MCF 10A (cell line): Measurements from ENCODE around the gene COL16A1. TPM values are rescaled to one million over a fixed set of nuclear protein-coding genes. Genes with fewer than 3 reads are reported as not detected.
A peak's percentile ranks its signal among the peaks of the same experiment; 100 is the strongest.

Source experiments
- BruUV-seq: library from RNA; stranded (reverse); fragments of 400-500 nt; replicated peaks from 2 replicates; lab custom pipeline; 2021; lab: Mats Ljungman, UMichigan
- CTCF ChIA-PET: fragments of 300-600 bp; sonication (Branson Sonifier 250); formaldehyde crosslinking; extraction: SDS; loops from one replicate; lab custom pipeline; 2021; ENCODE audit warnings: antibody characterized with exemption, inconsistent platforms; lab: Yijun Ruan, JAX
- POLR2A ChIA-PET: fragments of 300-600, 350-650 bp; sonication (Branson Sonifier 250); formaldehyde crosslinking; extraction: SDS; loops from one replicate; lab custom pipeline; 2020; ENCODE audit warnings: antibody characterized with exemption, inconsistent platforms; lab: Yijun Ruan, JAX
- DNase-seq: peaks from one replicate; pipeline ENCODE4 v3.0.0-alpha.2; 2018; ENCODE audit not compliant: unreplicated experiment
- H3K27ac Mint-ChIP-seq: one replicate; pipeline ENCODE4 v1.8.0; 2022; ENCODE audit warnings: mild to moderate bottlenecking, low read depth, mixed read lengths; ENCODE audit not compliant: unreplicated experiment
- H3K27me3 Mint-ChIP-seq: one replicate; pipeline ENCODE4 v1.8.0; 2022; ENCODE audit warnings: mixed read lengths; ENCODE audit not compliant: insufficient read depth, unreplicated experiment
- H3K36me3 Mint-ChIP-seq: one replicate; pipeline ENCODE4 v1.8.0; 2022; ENCODE audit warnings: mild to moderate bottlenecking, moderate library complexity, mixed read lengths; ENCODE audit not compliant: insufficient read depth, unreplicated experiment
- H3K4me1 Mint-ChIP-seq: one replicate; pipeline ENCODE4 v1.8.0; 2022; ENCODE audit warnings: mixed read lengths; ENCODE audit not compliant: insufficient read depth, unreplicated experiment
- H3K4me3 Mint-ChIP-seq: one replicate; pipeline ENCODE4 v1.8.0; 2022; ENCODE audit warnings: mild to moderate bottlenecking, moderate library complexity, mixed read lengths; ENCODE audit not compliant: unreplicated experiment
- H3K9me3 Mint-ChIP-seq: one replicate; pipeline ENCODE4 v1.8.0; 2022; ENCODE audit warnings: mixed read lengths; ENCODE audit not compliant: unreplicated experiment
- intact Hi-C: fragments of 100-400 bp; cut with micrococcal nuclease; formaldehyde crosslinking; loops from 2 replicates; pipeline ENCODE4 v1.14.1; 2022
- total RNA-seq: library from RNA; stranded (reverse); gene quantifications from 2 replicates; pipeline ENCODE4 v1.2.3, GENCODE V29; 2022
- TF ChIP-seq, protein P1 (sequence below): fragments of 200-600 bp; IDR thresholded peaks from one replicate; pipeline ENCODE4 v1.8.0; 2022; ENCODE audit warnings: antibody characterized with exemption, mild to moderate bottlenecking; ENCODE audit not compliant: unreplicated experiment

The COL16A1 gene
- total RNA-seq, 1 experiment from 2014 or later, result 42.1 TPM

DNA sequence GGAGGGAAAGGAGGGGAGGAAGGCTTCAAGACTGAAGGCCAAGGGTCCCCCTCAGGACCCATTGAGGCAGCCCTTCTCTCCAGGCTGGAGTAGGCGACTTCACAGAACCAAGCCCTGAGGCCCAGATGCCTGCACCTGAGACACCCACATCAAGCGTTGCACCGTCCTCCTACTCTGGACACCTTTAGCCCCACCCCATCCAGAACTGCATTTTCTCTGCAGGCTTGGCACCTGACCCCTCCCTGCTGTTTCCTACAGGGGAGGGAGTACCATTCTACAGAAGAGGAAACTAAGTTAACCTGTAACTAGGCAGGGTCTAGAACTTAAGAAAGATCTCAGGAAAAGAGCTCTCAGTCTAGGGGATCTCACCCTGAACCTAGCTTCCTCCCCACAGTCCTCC lies 71.2 kb downstream of the COL16A1 start:
- H3K4me1 Mint-ChIP-seq, result peaks cover 21% of the 10 kb centered on the region
- TF ChIP-seq, protein P1, sequence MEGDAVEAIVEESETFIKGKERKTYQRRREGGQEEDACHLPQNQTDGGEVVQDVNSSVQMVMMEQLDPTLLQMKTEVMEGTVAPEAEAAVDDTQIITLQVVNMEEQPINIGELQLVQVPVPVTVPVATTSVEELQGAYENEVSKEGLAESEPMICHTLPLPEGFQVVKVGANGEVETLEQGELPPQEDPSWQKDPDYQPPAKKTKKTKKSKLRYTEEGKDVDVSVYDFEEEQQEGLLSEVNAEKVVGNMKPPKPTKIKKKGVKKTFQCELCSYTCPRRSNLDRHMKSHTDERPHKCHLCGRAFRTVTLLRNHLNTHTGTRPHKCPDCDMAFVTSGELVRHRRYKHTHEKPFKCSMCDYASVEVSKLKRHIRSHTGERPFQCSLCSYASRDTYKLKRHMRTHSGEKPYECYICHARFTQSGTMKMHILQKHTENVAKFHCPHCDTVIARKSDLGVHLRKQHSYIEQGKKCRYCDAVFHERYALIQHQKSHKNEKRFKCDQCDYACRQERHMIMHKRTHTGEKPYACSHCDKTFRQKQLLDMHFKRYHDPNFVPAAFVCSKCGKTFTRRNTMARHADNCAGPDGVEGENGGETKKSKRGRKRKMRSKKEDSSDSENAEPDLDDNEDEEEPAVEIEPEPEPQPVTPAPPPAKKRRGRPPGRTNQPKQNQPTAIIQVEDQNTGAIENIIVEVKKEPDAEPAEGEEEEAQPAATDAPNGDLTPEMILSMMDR, result no peak
- H3K27ac Mint-ChIP-seq, result no peak overlapping the region
- no peak overlapping the region for H3K4me3 Mint-ChIP-seq
- ChIA-PET POLR2A (interaction anchor here (1.2 to 11.4 kb wide), 2 partner anchors 7 to 8 kb away, joined by 3 to 207 read pairs; partner anchors contain the start of gene PEF1), CTCF (interaction anchor here (0.8 to 2.1 kb wide), 3 partner anchors 13 to 41 kb away, joined by 3 to 9 read pairs (median 7); no protein-coding TSS in a partner anchor)
- intact Hi-C loops, result no loop called here
- no peak for DNase-seq
- H3K36me3 Mint-ChIP-seq, result peaks cover 52% of the 10 kb centered on the region
- no TSS peak for BruUV-seq
- H3K27me3 Mint-ChIP-seq, result no peaks in the 10 kb centered on the region
- H3K9me3 Mint-ChIP-seq, result no peaks in the 10 kb centered on the region

DNA sequence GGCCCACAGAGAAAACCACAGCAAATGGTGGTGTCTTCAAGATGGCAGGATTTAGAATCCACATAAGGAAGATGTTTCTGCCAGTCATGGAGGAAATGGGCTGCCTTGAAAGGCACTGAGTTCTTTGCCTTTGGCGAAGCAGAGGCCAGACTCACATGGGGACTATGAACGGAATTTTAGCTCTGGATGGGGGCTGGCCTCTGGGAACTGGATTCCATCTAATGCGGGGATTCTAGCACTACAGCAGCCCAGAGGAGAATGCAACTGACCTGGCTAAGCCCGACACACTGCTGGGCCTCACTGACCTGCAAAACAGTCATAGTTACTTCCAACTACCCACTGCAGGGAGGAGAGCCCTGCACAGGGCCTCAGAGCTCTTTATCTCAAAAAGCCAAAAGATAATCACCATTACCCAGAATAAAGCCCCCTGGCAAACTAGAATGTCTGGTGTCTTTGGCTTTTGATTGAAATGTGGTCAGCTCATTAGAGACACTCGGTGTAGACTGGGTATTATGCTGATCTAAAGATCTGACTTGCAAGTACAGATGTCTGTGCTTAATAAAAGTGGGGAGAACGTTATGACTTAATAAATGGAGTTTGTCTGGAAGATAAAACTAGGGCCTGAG lies 74.8 kb downstream of the COL16A1 start:
- TF ChIP-seq, protein P1, result no peak
- Mint-ChIP-seq H3K27ac (no peak overlapping the region), H3K4me1 (peaks cover 23% of the 10 kb centered on the region), H3K9me3 (no peaks in the 10 kb centered on the region), H3K36me3 (peaks cover 42% of the 10 kb centered on the region), H3K27me3 (no peaks in the 10 kb centered on the region), H3K4me3 (no peak overlapping the region)
- no peak for DNase-seq
- CTCF ChIA-PET, result interaction anchor here (1.0 to 1.2 kb wide), 4 partner anchors 8 to 207 kb away, joined by 3 to 4 read pairs (median 4); no protein-coding TSS in a partner anchor
- BruUV-seq, result no TSS peak
- POLR2A ChIA-PET, result interaction anchor here (0.6 to 11.4 kb wide), 4 partner anchors 10 to 466 kb away, joined by 4 to 207 read pairs (median 8); partner anchors contain the start of gene PEF1
- intact Hi-C loops, result no loop called here

DNA sequence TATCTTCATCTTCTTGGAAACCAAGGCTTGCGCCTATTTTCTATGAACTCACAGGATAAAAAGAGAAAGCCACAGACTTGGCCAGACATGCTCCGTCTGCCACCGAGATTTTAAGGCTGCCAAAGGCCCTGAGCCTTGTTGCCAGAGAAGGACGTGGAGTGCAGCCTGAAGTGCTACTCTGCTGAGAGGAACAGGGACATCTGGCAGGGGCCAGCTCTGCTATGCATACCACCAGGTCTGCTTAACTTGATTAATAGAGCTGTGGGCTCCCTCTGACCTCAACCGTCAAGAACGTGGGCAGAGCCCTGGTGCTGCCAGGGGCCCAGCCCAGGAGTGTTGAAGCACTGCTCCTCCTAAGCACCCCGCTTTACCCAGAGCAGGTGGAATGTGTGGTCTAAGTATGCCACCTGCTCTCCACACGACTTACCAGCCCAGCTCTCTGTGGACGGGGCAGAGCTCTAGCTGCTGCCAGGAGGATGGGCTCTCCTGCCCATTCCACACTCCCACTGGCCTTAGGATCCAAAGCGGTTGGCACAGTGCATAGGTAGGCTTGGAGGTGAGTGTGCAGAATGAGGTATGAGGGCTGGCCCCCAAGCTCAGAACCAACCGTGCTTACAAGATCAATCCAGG lies 75.8 kb downstream of the COL16A1 start:
- H3K4me3 Mint-ChIP-seq, result no peak overlapping the region
- ChIA-PET POLR2A (interaction anchor here (1.2 to 11.4 kb wide), 5 partner anchors 9 to 31 kb away, joined by 3 to 207 read pairs (median 8); partner anchors contain the start of gene PEF1), CTCF (interaction anchor here (1.0 to 1.1 kb wide), 2 partner anchors 9 to 34 kb away, joined by 4 to 5 read pairs; no protein-coding TSS in a partner anchor)
- no peak for DNase-seq
- BruUV-seq, result no TSS peak
- no peaks in the 10 kb centered on the region for H3K9me3 Mint-ChIP-seq
- intact Hi-C loops, result no loop called here
- TF ChIP-seq, protein P1, result no peak
- peaks cover 32% of the 10 kb centered on the region for H3K36me3 Mint-ChIP-seq
- H3K27me3 Mint-ChIP-seq, result no peaks in the 10 kb centered on the region
- H3K27ac Mint-ChIP-seq, result peak overlapping the region; percentile 89
- H3K4me1 Mint-ChIP-seq, result peaks cover 23% of the 10 kb centered on the region
